ENCODE measurements around the gene CST11.

CST11 gene

GRCh38 chr20:23415959-23416583 lies 36.6 kb downstream of the CST11 start:
- Histone ChIP-seq H3K36me3 (ENCODE audit: insufficient read depth, low read length) (no peaks in the 10 kb centered on the region), H3F3A (ENCODE audit: low read depth) (peaks cover 3% of the 10 kb centered on the region; the same call in 1 of the 2 replicates), H3K4me3 (ENCODE audit: low read length, poor library complexity, severe bottlenecking) (peak overlapping the region; percentile 20), H3K9ac (ENCODE audit: low read depth, low read length, poor library complexity, severe bottlenecking) (no peak overlapping the region), H3K4me1 (ENCODE audit: insufficient read depth, low read length, poor library complexity, severe bottlenecking) (peaks cover 51% of the 10 kb centered on the region), H3K79me2 (ENCODE audit: insufficient read depth, low read length) (peaks cover 84% of the 10 kb centered on the region), H4K20me1 (ENCODE audit: insufficient read depth, low read length, poor library complexity, severe bottlenecking) (peaks cover 55% of the 10 kb centered on the region), H2AFZ (ENCODE audit: low read length) (no peak overlapping the region), H3K4me2 (ENCODE audit: low read depth, low read length, poor library complexity, severe bottlenecking) (peak overlapping the region; percentile 37), H3K9me3 (ENCODE audit: insufficient read depth, low read depth, low read length) (no peaks in the 10 kb centered on the region), H3K9me2 (replicated peaks; ENCODE audit: low read depth, low read length) (no peaks in the 10 kb centered on the region), H3K27me3 (ENCODE audit: insufficient read depth, low read length, poor library complexity, severe bottlenecking) (no peaks in the 10 kb centered on the region)
- TF ChIP-seq EZH2phosphoT487 (IDR thresholded peaks at IDR 0.05; ENCODE audit: borderline replicate concordance), result no peak
- TF ChIP-seq CTCF (conservative IDR thresholded peaks at IDR 0.05; ENCODE audit: low read length), result no peak

GRCh38 chr20:23415555-23415954 lies 37.1 kb downstream of the CST11 start:
- Histone ChIP-seq H3K4me3 (ENCODE audit: low read length, poor library complexity, severe bottlenecking) (no peak overlapping the region), H3K4me2 (ENCODE audit: low read depth, low read length, poor library complexity, severe bottlenecking) (no peak overlapping the region), H3K27me3 (ENCODE audit: insufficient read depth, low read length, poor library complexity, severe bottlenecking) (no peaks in the 10 kb centered on the region), H3K9me2 (replicated peaks; ENCODE audit: low read depth, low read length) (no peaks in the 10 kb centered on the region), H4K20me1 (ENCODE audit: insufficient read depth, low read length, poor library complexity, severe bottlenecking) (peaks cover 58% of the 10 kb centered on the region), H2AFZ (ENCODE audit: low read length) (no peak overlapping the region), H3K9me3 (ENCODE audit: insufficient read depth, low read depth, low read length) (no peaks in the 10 kb centered on the region), H3K4me1 (ENCODE audit: insufficient read depth, low read length, poor library complexity, severe bottlenecking) (peaks cover 51% of the 10 kb centered on the region), H3F3A (ENCODE audit: low read depth) (peaks cover 3% of the 10 kb centered on the region; the same call in 1 of the 2 replicates), H3K79me2 (ENCODE audit: insufficient read depth, low read length) (peaks cover 84% of the 10 kb centered on the region), H3K9ac (ENCODE audit: low read depth, low read length, poor library complexity, severe bottlenecking) (no peak overlapping the region), H3K36me3 (ENCODE audit: insufficient read depth, low read length) (no peaks in the 10 kb centered on the region)
- TF ChIP-seq CTCF (conservative IDR thresholded peaks at IDR 0.05; ENCODE audit: low read length), result no peak

- no peak overlapping the region for H3K9ac ChIP-seq (ENCODE audit: low read depth, low read length, poor library complexity, severe bottlenecking)
- H3K9me3 ChIP-seq (ENCODE audit: insufficient read depth, low read depth, low read length), result no peaks in the 10 kb centered on the region
- H3F3A ChIP-seq (ENCODE audit: low read depth), result peaks cover 3% of the 10 kb centered on the region; the same call in 1 of the 2 replicates
- H4K20me1 ChIP-seq (ENCODE audit: insufficient read depth, low read length, poor library complexity, severe bottlenecking), result peaks cover 53% of the 10 kb centered on the region
- peaks cover 84% of the 10 kb centered on the region for H3K79me2 ChIP-seq (ENCODE audit: insufficient read depth, low read length)
- no peak overlapping the region for H3K4me2 ChIP-seq (ENCODE audit: low read depth, low read length, poor library complexity, severe bottlenecking)
- H3K27me3 ChIP-seq (ENCODE audit: insufficient read depth, low read length, poor library complexity, severe bottlenecking), result no peaks in the 10 kb centered on the region
- H3K4me1 ChIP-seq (ENCODE audit: insufficient read depth, low read length, poor library complexity, severe bottlenecking), result peaks cover 44% of the 10 kb centered on the region
- no peak overlapping the region for H2AFZ ChIP-seq (ENCODE audit: low read length)
- H3K36me3 ChIP-seq (ENCODE audit: insufficient read depth, low read length), result no peaks in the 10 kb centered on the region
- TF ChIP-seq EZH2phosphoT487 (IDR thresholded peaks at IDR 0.05; ENCODE audit: borderline replicate concordance) (no peak), CTCF (conservative IDR thresholded peaks at IDR 0.05; ENCODE audit: low read length) (no peak)
- H3K4me3 ChIP-seq (ENCODE audit: low read length, poor library complexity, severe bottlenecking), result no peak overlapping the region
- H3K9me2 ChIP-seq (replicated peaks; ENCODE audit: low read depth, low read length), result no peaks in the 10 kb centered on the region
Measured at GRCh38 chr20:23414526-23415188, 38.0 kb downstream of the CST11 start.
